DMS53 treated with DMSO at 0.1 percent for 48 hours (cell line): ENCODE data around the gene APOBEC3G.
A peak's percentile ranks its signal among the peaks of the same experiment; 100 is the strongest.

Experiments
- DNase-seq: peaks from one replicate; lab custom pipeline; 2025; ENCODE audit not compliant: unreplicated experiment; lab: John Stamatoyannopoulos, UW

The APOBEC3G gene

GRCh38 chr22:39090426-39091064, 13.5 kb downstream of the APOBEC3G start:
- DNase-seq = no peak

- DNase-seq = no peak
Observed at GRCh38 chr22:39091126-39092081, 14.3 kb downstream of the APOBEC3G start.

GRCh38 chr22:39092111-39092862, 15.2 kb downstream of the APOBEC3G start:
- no peak for DNase-seq

- no peak for DNase-seq
Observed at GRCh38 chr22:39094717-39095389, 17.8 kb downstream of the APOBEC3G start.

- DNase-seq = no peak
Observed at GRCh38 chr22:39095971-39096370, 18.9 kb downstream of the APOBEC3G start.

GRCh38 chr22:39097098-39098020, 20.3 kb downstream of the APOBEC3G start, which contains the start of gene APOBEC3H:
Gene APOBEC3H (plus strand): TSS chr22:39097244. CDS start chr22:39100279, 3,035 bp downstream.
- DNase-seq = no peak

- no peak for DNase-seq
Observed at GRCh38 chr22:39098026-39098425, 21.0 kb downstream of the APOBEC3G start.

GRCh38 chr22:39098576-39098975, 21.5 kb downstream of the APOBEC3G start:
- no peak for DNase-seq

- DNase-seq = no peak
Observed at GRCh38 chr22:39101226-39101625, 24.2 kb downstream of the APOBEC3G start.

GRCh38 chr22:39103431-39103830, 26.4 kb downstream of the APOBEC3G start:
- DNase-seq = no peak

GRCh38 chr22:39106326-39106725, 29.3 kb downstream of the APOBEC3G start:
- no peak for DNase-seq

GRCh38 chr22:39108487-39108886, 31.4 kb downstream of the APOBEC3G start:
- no peak for DNase-seq

- DNase-seq = no peak
Observed at GRCh38 chr22:39109361-39109760, 32.3 kb downstream of the APOBEC3G start.

- no peak for DNase-seq
Observed at GRCh38 chr22:39110631-39111561, 33.8 kb downstream of the APOBEC3G start.

GRCh38 chr22:39114112-39114511, 37.0 kb downstream of the APOBEC3G start:
- DNase-seq = no peak

- no peak for DNase-seq
Observed at GRCh38 chr22:39115570-39115969, 38.5 kb downstream of the APOBEC3G start.

GRCh38 chr22:39115977-39116621, 39.0 kb downstream of the APOBEC3G start:
- no peak for DNase-seq

- DNase-seq = peak; percentile 9
Observed at GRCh38 chr22:39117585-39118191, 40.6 kb downstream of the APOBEC3G start.
